Astrocyte of the spinal cord (primary cell): ENCODE results near the gene NF1.
"Not testable (repeated sequence)": the region's sequence is repeated elsewhere in the genome, so short reads cannot be mapped to it uniquely, and the experiment has no call there.

Experiments
- DNase-seq: peaks from one replicate; pipeline ENCODE4 v3.0.0; 2011; ENCODE audit warnings: low read depth, low spot score
- H3K4me3 ChIP-seq: 2 replicates; pipeline ENCODE4 v1.5.1; 2011; ENCODE audit warnings: low read depth, mild to moderate bottlenecking, low read length, moderate library complexity
- in situ Hi-C: cut with HindIII; loops from 2 replicates; pipeline ENCODE4 v1.10.0; 2017; ENCODE audit warnings: low sequenced_read_pairs
- TF ChIP-seq, protein P1 (sequence below): IDR thresholded peaks from 2 replicates; pipeline ENCODE4 v1.5.1; 2012; ENCODE audit warnings: low read depth, mild to moderate bottlenecking, low read length, inconsistent platforms

NF1 gene

DNA sequence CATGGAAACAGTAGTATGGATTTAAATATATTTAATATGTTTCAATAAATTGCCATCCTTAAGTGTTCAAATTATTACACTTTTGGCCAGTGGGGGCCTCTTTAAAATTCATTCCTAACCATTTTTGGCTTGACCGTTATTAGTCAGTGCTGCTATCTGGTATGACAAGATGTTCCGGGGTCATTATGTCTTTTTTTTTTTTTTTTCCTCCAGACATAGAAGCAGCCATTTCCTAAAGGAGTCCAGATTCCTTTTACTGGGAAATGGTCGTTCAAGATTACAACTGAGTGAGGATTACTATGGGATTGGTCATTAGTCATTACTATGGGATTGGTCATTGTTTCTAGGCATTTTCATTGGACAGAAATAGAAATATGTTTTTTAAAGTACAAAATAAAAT, 53.4 kb downstream of the NF1 start:
- in situ Hi-C loops = no loop called here
- TF ChIP-seq, protein P1, sequence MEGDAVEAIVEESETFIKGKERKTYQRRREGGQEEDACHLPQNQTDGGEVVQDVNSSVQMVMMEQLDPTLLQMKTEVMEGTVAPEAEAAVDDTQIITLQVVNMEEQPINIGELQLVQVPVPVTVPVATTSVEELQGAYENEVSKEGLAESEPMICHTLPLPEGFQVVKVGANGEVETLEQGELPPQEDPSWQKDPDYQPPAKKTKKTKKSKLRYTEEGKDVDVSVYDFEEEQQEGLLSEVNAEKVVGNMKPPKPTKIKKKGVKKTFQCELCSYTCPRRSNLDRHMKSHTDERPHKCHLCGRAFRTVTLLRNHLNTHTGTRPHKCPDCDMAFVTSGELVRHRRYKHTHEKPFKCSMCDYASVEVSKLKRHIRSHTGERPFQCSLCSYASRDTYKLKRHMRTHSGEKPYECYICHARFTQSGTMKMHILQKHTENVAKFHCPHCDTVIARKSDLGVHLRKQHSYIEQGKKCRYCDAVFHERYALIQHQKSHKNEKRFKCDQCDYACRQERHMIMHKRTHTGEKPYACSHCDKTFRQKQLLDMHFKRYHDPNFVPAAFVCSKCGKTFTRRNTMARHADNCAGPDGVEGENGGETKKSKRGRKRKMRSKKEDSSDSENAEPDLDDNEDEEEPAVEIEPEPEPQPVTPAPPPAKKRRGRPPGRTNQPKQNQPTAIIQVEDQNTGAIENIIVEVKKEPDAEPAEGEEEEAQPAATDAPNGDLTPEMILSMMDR = no peak
- no peak for DNase-seq
- H3K4me3 ChIP-seq = no peak overlapping the region

DNA sequence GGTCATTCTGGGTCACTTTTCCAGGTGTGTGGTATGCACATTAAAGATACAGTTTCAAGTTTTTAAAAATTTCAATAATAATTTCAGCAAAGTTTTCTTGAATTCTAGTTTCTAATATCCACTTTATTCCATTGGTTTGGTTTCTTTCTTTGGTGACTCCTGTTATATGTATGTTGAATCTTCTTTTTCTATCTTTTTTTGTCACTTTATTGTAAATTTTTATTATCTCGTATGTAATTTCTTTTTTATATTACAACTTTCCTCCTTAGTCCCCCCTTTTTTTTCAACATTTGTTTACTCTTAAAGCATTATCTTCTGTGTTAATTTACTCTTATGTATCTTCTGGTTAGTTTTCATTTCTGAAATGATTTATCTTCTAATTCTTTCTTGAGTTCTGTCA, 57.5 kb downstream of the NF1 start:
- no peak for DNase-seq
- in situ Hi-C loops = no loop called here
- no peak overlapping the region for H3K4me3 ChIP-seq
- TF ChIP-seq, protein P1 = no peak

DNA sequence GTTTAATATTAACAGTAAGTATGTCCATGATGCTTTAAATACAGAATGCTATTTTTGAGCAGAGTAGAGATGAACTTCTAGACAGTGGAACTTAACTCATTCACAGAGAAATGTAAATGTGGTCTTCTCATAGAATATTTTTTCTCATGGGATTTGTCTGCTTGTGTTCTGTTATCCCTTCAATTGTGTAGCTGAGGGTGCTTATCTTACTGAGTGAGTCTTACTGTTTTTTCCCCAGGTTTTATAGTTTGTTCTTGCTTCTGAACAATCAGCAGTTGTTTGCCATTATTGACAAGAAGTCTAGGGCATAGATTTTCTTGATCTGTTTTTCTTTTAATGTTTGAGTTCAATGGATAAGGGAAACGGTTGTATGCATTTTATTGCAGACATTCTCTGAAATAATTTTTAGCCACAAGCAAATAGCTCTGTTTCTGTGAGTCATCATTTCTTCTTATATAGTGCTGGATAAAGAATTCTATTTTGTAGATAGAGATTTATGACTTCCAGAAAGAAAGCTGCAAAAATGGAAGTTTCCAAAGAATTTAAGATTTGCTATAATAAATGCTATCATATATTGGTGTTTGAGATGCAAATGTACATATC, 60.5 kb downstream of the NF1 start:
- in situ Hi-C loops = no loop called here
- H3K4me3 ChIP-seq = no peak overlapping the region
- DNase-seq = peak; percentile 55
- TF ChIP-seq, protein P1 = no peak

DNA sequence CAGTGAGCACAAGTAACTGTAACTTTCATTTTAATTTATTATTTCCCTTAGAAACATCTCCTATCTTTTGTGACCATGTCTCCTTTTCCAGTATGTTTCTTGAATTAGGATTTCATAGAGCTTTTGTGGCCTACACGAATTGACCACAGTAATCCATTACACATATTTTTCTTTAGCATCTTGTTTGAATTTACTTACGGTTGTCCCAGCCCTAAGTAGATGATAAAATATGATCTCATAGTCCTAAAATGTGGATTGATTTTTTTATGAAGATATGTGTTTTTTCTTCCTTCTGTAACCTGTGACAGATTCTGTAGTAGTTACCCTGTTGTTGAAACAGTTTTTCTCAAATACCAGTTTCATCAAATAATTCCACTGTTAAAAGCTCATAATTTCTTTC, 61.5 kb downstream of the NF1 start:
- TF ChIP-seq, protein P1 = no peak
- in situ Hi-C loops = no loop called here
- DNase-seq = peak; percentile 53
- H3K4me3 ChIP-seq = no peak overlapping the region

DNA sequence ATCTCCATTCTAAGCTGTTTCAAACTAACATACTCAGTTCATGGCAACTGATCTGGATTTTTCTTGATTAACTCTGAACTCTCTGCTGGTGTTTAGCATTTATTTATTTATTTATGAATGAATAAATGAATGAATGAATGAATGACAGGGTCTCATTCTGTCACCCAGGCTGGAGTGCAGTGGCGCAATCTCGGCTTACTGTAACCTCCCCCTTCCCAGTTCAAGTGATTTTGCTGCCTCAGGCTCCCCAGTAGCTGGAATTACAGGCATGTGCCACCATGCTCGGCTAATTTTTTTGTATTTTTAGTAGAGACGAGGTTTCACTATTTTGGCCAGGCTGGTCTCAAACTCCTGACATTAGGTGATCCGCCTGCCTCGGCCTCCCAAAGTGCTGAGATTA, 62.1 kb downstream of the NF1 start:
- in situ Hi-C loops, H3K4me3 ChIP-seq, DNase-seq: not testable (repeated sequence)

DNA sequence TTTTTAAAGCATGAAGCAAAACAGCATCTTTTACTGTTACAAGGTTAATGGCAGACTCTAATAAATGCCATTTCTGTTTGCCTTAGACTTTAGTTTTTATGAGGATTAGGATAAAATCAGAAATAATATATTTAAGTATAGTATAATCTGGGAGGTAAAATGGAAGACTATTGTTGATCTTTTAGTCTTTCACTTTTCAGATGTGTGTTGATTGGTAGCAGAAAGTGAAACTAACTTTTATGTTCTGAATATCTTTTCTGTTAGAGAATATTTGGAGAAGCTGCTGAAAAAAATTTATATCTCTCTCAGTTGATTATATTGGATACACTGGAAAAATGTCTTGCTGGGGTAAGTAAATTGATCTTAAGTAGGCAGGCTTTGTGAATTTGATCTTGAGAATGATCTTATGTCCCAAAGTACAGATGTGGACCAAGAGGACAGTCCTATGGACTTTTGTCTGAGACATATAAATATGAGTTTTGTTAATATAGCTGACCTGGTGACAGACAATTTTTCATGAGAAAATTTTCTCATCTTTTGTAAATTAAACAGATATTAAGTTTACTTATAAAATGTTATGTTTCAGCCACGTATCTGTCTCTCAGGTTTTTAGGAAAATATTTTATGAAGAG, 64.1 kb downstream of the NF1 start:
- no peak overlapping the region for H3K4me3 ChIP-seq
- no peak for DNase-seq
- in situ Hi-C loops = no loop called here
- TF ChIP-seq, protein P1 = no peak

DNA sequence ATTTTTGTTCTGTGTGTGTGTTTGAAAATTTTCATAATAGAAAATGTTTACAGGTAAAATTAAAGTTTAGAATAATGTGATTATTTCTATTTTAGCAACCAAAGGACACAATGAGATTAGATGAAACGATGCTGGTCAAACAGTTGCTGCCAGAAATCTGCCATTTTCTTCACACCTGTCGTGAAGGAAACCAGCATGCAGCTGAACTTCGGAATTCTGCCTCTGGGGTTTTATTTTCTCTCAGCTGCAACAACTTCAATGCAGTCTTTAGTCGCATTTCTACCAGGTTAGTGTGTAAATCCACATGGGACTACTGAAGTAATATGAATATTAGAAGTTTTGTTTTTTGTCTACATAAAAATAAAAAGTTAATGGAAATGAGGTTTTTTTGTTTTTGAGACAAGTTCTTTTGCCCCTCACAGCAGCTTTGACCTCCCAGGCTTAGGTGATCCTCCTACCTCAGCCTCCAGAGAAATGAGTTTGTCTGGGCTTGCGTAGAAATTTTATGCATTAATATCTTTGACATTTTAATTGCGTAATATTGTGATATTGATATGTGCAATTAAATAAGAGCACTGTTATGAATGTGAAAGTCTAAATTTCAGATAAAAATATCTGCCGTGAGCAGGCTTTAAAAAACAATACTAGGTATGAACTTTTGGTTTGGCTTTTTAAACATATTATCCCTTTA, 68.5 kb downstream of the NF1 start:
- TF ChIP-seq, protein P1 = no peak
- no peak overlapping the region for H3K4me3 ChIP-seq
- no peak for DNase-seq
- in situ Hi-C loops = no loop called here
